ENCODE data around the gene ELL.

- no peak for TF ChIP-seq CTCF (IDR thresholded peaks at IDR 0.05)
- TF ChIP-seq EP300 (IDR thresholded peaks at IDR 0.05): no peak
Observed at GRCh38 chr19:18532168-18532890, 10.5 kb upstream of the ELL start.

All from ovary (tissue), 3 donors.